Mesodermal cell (in vitro differentiated cells): ENCODE data around the gene MPZL2.

Source experiments
- H3K27ac ChIP-seq: 2 replicates; pipeline ENCODE4 v1.7.0; 2013; ENCODE audit warnings: mild to moderate bottlenecking, low read depth, low read length, moderate library complexity; ENCODE audit not compliant: severe bottlenecking
- H3K36me3 ChIP-seq: 2 replicates; pipeline ENCODE4 v1.7.1; 2013; ENCODE audit warnings: mild to moderate bottlenecking, low read length, moderate library complexity; ENCODE audit not compliant: control insufficient read depth, insufficient read depth
- H3K4me1 ChIP-seq: one replicate; pipeline ENCODE4 v1.7.1; 2013; ENCODE audit warnings: mild to moderate bottlenecking, low read length; ENCODE audit not compliant: insufficient read depth, control insufficient read depth, poor library complexity, severe bottlenecking
- H3K4me3 ChIP-seq: 2 replicates; pipeline ENCODE4 v1.7.0; 2013; ENCODE audit warnings: low read length, control low read depth, mild to moderate bottlenecking; ENCODE audit not compliant: insufficient read depth, poor library complexity, severe bottlenecking; ENCODE audit errors: extremely low read depth
- H3K9me3 ChIP-seq: 2 replicates; pipeline ENCODE4 v1.7.1; 2013; ENCODE audit warnings: mild to moderate bottlenecking, low read length, moderate library complexity; ENCODE audit not compliant: control insufficient read depth
- WGBS, 2 experiments: methylation state at CpG; one replicate each; pipeline ENCODE4 v1.1.5; 2013; ENCODE audit warnings: missing lambda C conversion rate in 2 of 2; ENCODE audit not compliant: insufficient coverage in 2 of 2; 5-methylcytosine and 5-hydroxymethylcytosine counted together

MPZL2 gene

GRCh38 chr11:118283037-118283636 is 19.0 kb upstream of the MPZL2 start:
- Histone ChIP-seq H3K4me1 (no peaks in the 10 kb centered on the region), H3K36me3 (no peaks in the 10 kb centered on the region), H3K27ac (no peak overlapping the region), H3K9me3 (no peaks in the 10 kb centered on the region), H3K4me3 (no peak overlapping the region)
- WGBS, 2 experiments = 50% methylated on average over 2 of the region's 5 CpGs; no CpG with 5 or more reads in 1 of the 2 experiments

- no peak overlapping the region for H3K4me3 ChIP-seq
- H3K9me3 ChIP-seq = no peaks in the 10 kb centered on the region
- 75 to 95% methylated on average over 2 to 4 of the region's 6 CpGs for WGBS, 2 experiments
- H3K27ac ChIP-seq = no peak overlapping the region
- no peaks in the 10 kb centered on the region for H3K4me1 ChIP-seq
- no peaks in the 10 kb centered on the region for H3K36me3 ChIP-seq
Measured at GRCh38 chr11:118282606-118283005, 18.5 kb upstream of the MPZL2 start.

GRCh38 chr11:118281284-118281683 is 17.2 kb upstream of the MPZL2 start:
- H3K9me3 ChIP-seq = no peaks in the 10 kb centered on the region
- no peak overlapping the region for H3K27ac ChIP-seq
- H3K36me3 ChIP-seq = no peaks in the 10 kb centered on the region
- H3K4me3 ChIP-seq = no peak overlapping the region
- WGBS, 2 experiments = 100% methylated on average over 1 of the region's 1 CpG
- peaks cover 6% of the 10 kb centered on the region for H3K4me1 ChIP-seq

GRCh38 chr11:118277312-118277711 is 13.2 kb upstream of the MPZL2 start:
- H3K4me1 ChIP-seq = peaks cover 8% of the 10 kb centered on the region
- no peaks in the 10 kb centered on the region for H3K36me3 ChIP-seq
- WGBS, 2 experiments = 88 to 100% methylated on average over 1 of the region's 1 CpG
- no peak overlapping the region for H3K4me3 ChIP-seq
- no peaks in the 10 kb centered on the region for H3K9me3 ChIP-seq
- H3K27ac ChIP-seq = no peak overlapping the region

- WGBS, 2 experiments = 80 to 100% methylated on average over 1 of the region's 1 CpG
- H3K4me3 ChIP-seq = no peak overlapping the region
- no peak overlapping the region for H3K27ac ChIP-seq
- no peaks in the 10 kb centered on the region for H3K9me3 ChIP-seq
- peaks cover 8% of the 10 kb centered on the region for H3K4me1 ChIP-seq
- no peaks in the 10 kb centered on the region for H3K36me3 ChIP-seq
Measured at GRCh38 chr11:118276422-118276821, 12.3 kb upstream of the MPZL2 start.

- WGBS, 2 experiments = 100% methylated on average over 1 of the region's 4 CpGs
- H3K27ac ChIP-seq = no peak overlapping the region
Measured at GRCh38 chr11:118275176-118275575, 11.1 kb upstream of the MPZL2 start.

GRCh38 chr11:118274186-118274585 is 10.1 kb upstream of the MPZL2 start:
- no peaks in the 10 kb centered on the region for H3K9me3 ChIP-seq
- H3K27ac ChIP-seq = no peak overlapping the region
- no peak overlapping the region for H3K4me3 ChIP-seq
- H3K36me3 ChIP-seq = no peaks in the 10 kb centered on the region
- H3K4me1 ChIP-seq = peaks cover 8% of the 10 kb centered on the region
- WGBS, 2 experiments = no CpG with 5 or more reads among the region's 2 CpGs

More at GRCh38 chr11:118275176-118275575, 11.1 kb upstream of the MPZL2 start:
- peaks cover 8% of the 10 kb centered on the region for H3K4me1 ChIP-seq
- H3K9me3 ChIP-seq = no peaks in the 10 kb centered on the region
- no peaks in the 10 kb centered on the region for H3K36me3 ChIP-seq
- H3K4me3 ChIP-seq = no peak overlapping the region

- peaks cover 3% of the 10 kb centered on the region for H3K4me1 ChIP-seq
- 74 to 89% methylated on average over 2 of the region's 2 CpGs for WGBS, 2 experiments
- H3K9me3 ChIP-seq = no peaks in the 10 kb centered on the region
- H3K36me3 ChIP-seq = no peaks in the 10 kb centered on the region
- no peak overlapping the region for H3K27ac ChIP-seq
- no peak overlapping the region for H3K4me3 ChIP-seq
Measured at GRCh38 chr11:118272001-118272400, 7.9 kb upstream of the MPZL2 start.

- H3K4me3 ChIP-seq = no peak overlapping the region
- no peaks in the 10 kb centered on the region for H3K36me3 ChIP-seq
- WGBS, 2 experiments = 93% methylated on average over 2 of the region's 4 CpGs; no CpG with 5 or more reads in 1 of the 2 experiments
- H3K4me1 ChIP-seq = no peaks in the 10 kb centered on the region
- no peaks in the 10 kb centered on the region for H3K9me3 ChIP-seq
- no peak overlapping the region for H3K27ac ChIP-seq
Measured at GRCh38 chr11:118267486-118267885, 3.4 kb upstream of the MPZL2 start.

- no peaks in the 10 kb centered on the region for H3K9me3 ChIP-seq
- H3K36me3 ChIP-seq = no peaks in the 10 kb centered on the region
- no CpG with 5 or more reads among the region's 1 CpG for WGBS, 2 experiments
- H3K4me1 ChIP-seq = no peaks in the 10 kb centered on the region
- H3K4me3 ChIP-seq = no peak overlapping the region
- H3K27ac ChIP-seq = no peak overlapping the region
Measured at GRCh38 chr11:118265954-118266353, 1.9 kb upstream of the MPZL2 start.

GRCh38 chr11:118264569-118265465 is 720 bp upstream of the MPZL2 start:
- H3K9me3 ChIP-seq = no peaks in the 10 kb centered on the region
- 47 to 55% methylated on average over 11 to 12 of the region's 13 CpGs for WGBS, 2 experiments
- no peaks in the 10 kb centered on the region for H3K36me3 ChIP-seq
- no peak overlapping the region for H3K4me3 ChIP-seq
- no peaks in the 10 kb centered on the region for H3K4me1 ChIP-seq
- H3K27ac ChIP-seq = no peak overlapping the region
